Measurements from ENCODE around the gene SPDYE17.
"Not testable (repeated sequence)": the region's sequence is repeated elsewhere in the genome, so short reads cannot be mapped to it uniquely, and the experiment has no call there.

Gene SPDYE17

GRCh38 chr7:77032261-77032660, at the start of gene SPDYE17:
Gene SPDYE17, minus strand, starts transcription at chr7:77032361. Its CDS starts 1,791 bp downstream, at chr7:77030570.
- not testable (repeated sequence) for DNase-seq (ENCODE audit: low read depth in 2 of 2)

- not testable (repeated sequence) for DNase-seq (ENCODE audit: low read depth in 2 of 2)
Observed at GRCh38 chr7:77080236-77080635, 48.1 kb upstream of the SPDYE17 start.

- not testable (repeated sequence) for DNase-seq (ENCODE audit: low read depth in 2 of 2)
Observed at GRCh38 chr7:77079624-77080023, 47.5 kb upstream of the SPDYE17 start.

GRCh38 chr7:77079112-77079511, 47.0 kb upstream of the SPDYE17 start:
- not testable (repeated sequence) for DNase-seq (ENCODE audit: low read depth in 2 of 2)

- DNase-seq (ENCODE audit: low read depth in 2 of 2), result not testable (repeated sequence)
Observed at GRCh38 chr7:77077060-77077459, 44.9 kb upstream of the SPDYE17 start.

- not testable (repeated sequence) for DNase-seq (ENCODE audit: low read depth in 2 of 2)
Observed at GRCh38 chr7:77074786-77075396, 42.7 kb upstream of the SPDYE17 start.

GRCh38 chr7:77071108-77071507, 38.9 kb upstream of the SPDYE17 start:
- DNase-seq (ENCODE audit: low read depth in 2 of 2), result not testable (repeated sequence)

- not testable (repeated sequence) for DNase-seq (ENCODE audit: low read depth in 2 of 2)
Observed at GRCh38 chr7:77065869-77066268, 33.7 kb upstream of the SPDYE17 start.

GRCh38 chr7:77063732-77064131, 31.6 kb upstream of the SPDYE17 start:
- not testable (repeated sequence) for DNase-seq (ENCODE audit: low read depth in 2 of 2)

- DNase-seq (ENCODE audit: low read depth in 2 of 2), result not testable (repeated sequence)
Observed at GRCh38 chr7:77062557-77062956, 30.4 kb upstream of the SPDYE17 start, which contains the start of gene SPDYE18. Gene SPDYE18, minus strand, starts transcription at chr7:77062558. Its CDS starts 2,046 bp downstream, at chr7:77060512.

- not testable (repeated sequence) for DNase-seq (ENCODE audit: low read depth in 2 of 2)
Observed at GRCh38 chr7:77026349-77026748, 5.8 kb downstream of the SPDYE17 start.

GRCh38 chr7:77010074-77010680, 22.0 kb downstream of the SPDYE17 start:
- not testable (repeated sequence) for DNase-seq (ENCODE audit: low read depth in 2 of 2)

- DNase-seq (ENCODE audit: low read depth in 2 of 2), result not testable (repeated sequence)
Observed at GRCh38 chr7:77008000-77008399, 24.2 kb downstream of the SPDYE17 start.

GRCh38 chr7:77006127-77007110, 25.7 kb downstream of the SPDYE17 start:
- not testable (repeated sequence) for DNase-seq (ENCODE audit: low read depth in 2 of 2)

GRCh38 chr7:77005461-77006057, 26.6 kb downstream of the SPDYE17 start:
- DNase-seq (ENCODE audit: low read depth in 2 of 2), result not testable (repeated sequence)

- DNase-seq (ENCODE audit: low read depth in 2 of 2), result not testable (repeated sequence)
Observed at GRCh38 chr7:77004151-77004550, 28.0 kb downstream of the SPDYE17 start.

- not testable (repeated sequence) for DNase-seq (ENCODE audit: low read depth in 2 of 2)
Observed at GRCh38 chr7:77003241-77003640, 28.9 kb downstream of the SPDYE17 start.

- DNase-seq (ENCODE audit: low read depth in 2 of 2), result not testable (repeated sequence)
Observed at GRCh38 chr7:77002678-77003233, 29.4 kb downstream of the SPDYE17 start.

- DNase-seq (ENCODE audit: low read depth in 2 of 2), result not testable (repeated sequence)
Observed at GRCh38 chr7:77002104-77002503, 30.1 kb downstream of the SPDYE17 start.

GRCh38 chr7:76999474-77000107, 32.6 kb downstream of the SPDYE17 start:
- DNase-seq (ENCODE audit: low read depth in 2 of 2), result not testable (repeated sequence)
